Progenitor cell of endocrine pancreas (in vitro differentiated cells): ENCODE measurements around the gene GABPA. TPM values are rescaled to one million over a fixed set of nuclear protein-coding genes. Genes with fewer than 3 reads are reported as not detected.
A peak's percentile ranks its signal among the peaks of the same experiment; 100 is the strongest.

Experiments used
- DNase-seq: peaks from one replicate; pipeline ENCODE4 v3.0.0; 2021; ENCODE audit warnings: low spot score; ENCODE audit not compliant: unreplicated experiment
- H3K27ac Mint-ChIP-seq: 2 replicates; pipeline ENCODE4 v1.8.0; 2021; ENCODE audit warnings: mild to moderate bottlenecking, moderate library complexity, mixed read lengths
- H3K27me3 Mint-ChIP-seq: 2 replicates; pipeline ENCODE4 v1.8.0; 2021; ENCODE audit warnings: mixed read lengths
- H3K36me3 Mint-ChIP-seq: 2 replicates; pipeline ENCODE4 v1.8.0; 2022; ENCODE audit warnings: mixed read lengths; ENCODE audit not compliant: insufficient read depth
- H3K4me1 Mint-ChIP-seq: 2 replicates; pipeline ENCODE4 v1.8.0; 2021; ENCODE audit warnings: low read depth, mixed read lengths
- H3K4me3 Mint-ChIP-seq: 2 replicates; pipeline ENCODE4 v1.8.0; 2021; ENCODE audit warnings: low read depth, mild to moderate bottlenecking, moderate library complexity, mixed read lengths
- H3K9me3 Mint-ChIP-seq: 2 replicates; pipeline ENCODE4 v1.8.0; 2021; ENCODE audit warnings: low read depth, mixed read lengths
- CTCF ChIP-seq: fragments of 200-600 bp; sonication (generic); IDR thresholded peaks from one replicate; pipeline ENCODE4 v1.5.0; 2021; ENCODE audit warnings: antibody characterized with exemption, mild to moderate bottlenecking; ENCODE audit not compliant: unreplicated experiment
- total RNA-seq: library from RNA; stranded (reverse); gene quantifications from 2 replicates; pipeline ENCODE4 v1.2.1, GENCODE V29; 2021

The GABPA gene
- total RNA-seq, 1 donor from 2014 or later: 23.5 TPM

DNA sequence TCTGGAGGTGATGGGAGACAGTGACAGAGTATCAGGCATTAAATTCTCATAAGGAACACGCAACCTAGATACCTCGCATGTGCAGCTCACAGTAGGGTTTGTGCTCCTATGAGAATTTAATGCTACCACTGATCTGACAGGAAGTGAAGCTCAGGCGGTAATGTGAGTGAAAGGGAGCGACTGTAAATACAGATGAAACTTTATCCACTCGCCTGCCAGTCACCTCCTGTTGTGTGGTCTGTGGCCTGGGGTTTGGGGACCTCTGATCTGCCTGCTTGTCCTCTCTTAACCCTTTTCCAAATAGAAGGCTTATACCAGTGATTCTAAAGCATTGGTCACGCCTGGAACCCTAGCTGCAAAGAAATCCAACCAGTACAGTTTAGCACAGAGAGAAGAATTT lies 15.3 kb downstream of the GABPA start:
- H3K27me3 Mint-ChIP-seq: no peaks in the 10 kb centered on the region
- no peak for TF ChIP-seq CTCF
- no peaks in the 10 kb centered on the region for H3K9me3 Mint-ChIP-seq
- H3K4me3 Mint-ChIP-seq: no peak overlapping the region
- peak overlapping the region; percentile 78 for H3K27ac Mint-ChIP-seq
- DNase-seq: no peak
- no peaks in the 10 kb centered on the region for H3K4me1 Mint-ChIP-seq
- peaks cover 9% of the 10 kb centered on the region for H3K36me3 Mint-ChIP-seq

DNA sequence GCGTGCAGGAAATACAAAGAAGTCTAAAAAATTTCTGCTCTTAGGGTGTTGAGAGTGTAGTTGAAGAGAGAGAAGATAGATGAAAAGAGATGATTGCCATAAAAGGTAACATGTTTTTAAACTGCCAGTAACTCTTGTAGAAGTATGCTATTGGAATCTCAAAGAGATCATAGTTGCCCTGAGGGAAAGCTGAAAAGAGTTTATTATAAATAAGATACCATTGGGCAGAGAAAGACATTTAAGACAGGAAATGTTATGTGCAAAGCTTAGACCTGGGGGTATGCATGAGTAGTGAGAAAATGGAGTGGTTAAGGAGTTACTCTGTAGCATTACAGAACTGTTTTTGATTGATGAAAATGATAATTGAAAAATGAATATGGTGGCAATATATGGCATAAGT lies 17.6 kb downstream of the GABPA start:
- H3K4me3 Mint-ChIP-seq: no peak overlapping the region
- H3K27me3 Mint-ChIP-seq: no peaks in the 10 kb centered on the region
- no peak for TF ChIP-seq CTCF
- H3K9me3 Mint-ChIP-seq: no peaks in the 10 kb centered on the region
- DNase-seq: no peak
- no peak overlapping the region for H3K27ac Mint-ChIP-seq
- H3K4me1 Mint-ChIP-seq: no peaks in the 10 kb centered on the region
- peaks cover 11% of the 10 kb centered on the region for H3K36me3 Mint-ChIP-seq

- H3K4me1 Mint-ChIP-seq: no peaks in the 10 kb centered on the region
- H3K27me3 Mint-ChIP-seq: no peaks in the 10 kb centered on the region
- DNase-seq: no peak
- peaks cover 15% of the 10 kb centered on the region for H3K36me3 Mint-ChIP-seq
- no peak overlapping the region for H3K4me3 Mint-ChIP-seq
- no peak for TF ChIP-seq CTCF
- H3K27ac Mint-ChIP-seq: peak overlapping the region; percentile 22
- no peaks in the 10 kb centered on the region for H3K9me3 Mint-ChIP-seq
These were observed 21.6 kb downstream of the GABPA start for GRCh38 chr21:25756190-25756932.

- no peak overlapping the region for H3K4me3 Mint-ChIP-seq
These were observed 22.8 kb downstream of the GABPA start for GRCh38 chr21:25757531-25757930.

DNA sequence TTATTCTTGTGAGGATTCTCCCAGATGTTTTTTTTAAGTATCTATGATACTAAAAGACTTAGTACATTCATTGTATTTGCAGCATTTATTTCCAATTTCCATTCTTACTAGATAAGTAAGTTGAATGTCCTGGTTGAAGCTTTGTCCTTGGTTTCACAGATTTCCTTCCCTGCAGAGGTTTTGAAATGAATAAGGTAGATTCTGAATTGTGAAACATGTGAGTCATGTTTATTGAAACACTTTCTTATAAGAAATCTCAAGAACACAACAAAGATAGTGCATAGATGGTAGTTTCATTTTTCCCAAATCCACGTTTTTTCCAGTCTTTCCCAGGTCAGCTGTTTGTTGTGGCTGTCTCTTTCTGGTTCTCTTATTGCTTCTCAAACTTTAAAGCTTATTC lies 24.8 kb downstream of the GABPA start:
- H3K4me1 Mint-ChIP-seq: no peaks in the 10 kb centered on the region
- no peak for DNase-seq
- peaks cover 11% of the 10 kb centered on the region for H3K36me3 Mint-ChIP-seq
- no peak overlapping the region for H3K4me3 Mint-ChIP-seq
- no peaks in the 10 kb centered on the region for H3K9me3 Mint-ChIP-seq
- H3K27me3 Mint-ChIP-seq: no peaks in the 10 kb centered on the region
- H3K27ac Mint-ChIP-seq: no peak overlapping the region
- TF ChIP-seq CTCF: no peak

More at GRCh38 chr21:25757531-25757930, 22.8 kb downstream of the GABPA start:
- Mint-ChIP-seq H3K9me3 (no peaks in the 10 kb centered on the region), H3K36me3 (peaks cover 11% of the 10 kb centered on the region), H3K4me1 (no peaks in the 10 kb centered on the region), H3K27ac (no peak overlapping the region), H3K27me3 (no peaks in the 10 kb centered on the region)
- DNase-seq: no peak
- no peak for TF ChIP-seq CTCF
